Endodermal cell (in vitro differentiated cells): Measurements from ENCODE around the gene OTOG. TPM values are rescaled to one million over a fixed set of nuclear protein-coding genes. Genes with fewer than 3 reads are reported as not detected.

Source experiments
- DNase-seq: peaks from one replicate; pipeline ENCODE4 v3.0.0-alpha.2; 2017
- H3K27ac ChIP-seq: 2 replicates; pipeline ENCODE4 v1.5.1; 2013; ENCODE audit warnings: mild to moderate bottlenecking, low read depth, low read length, moderate library complexity
- H3K27me3 ChIP-seq: 2 replicates; pipeline ENCODE4 v1.6.1; 2013; ENCODE audit warnings: mild to moderate bottlenecking, low read length, moderate library complexity; ENCODE audit not compliant: insufficient read depth, control insufficient read depth, poor library complexity, severe bottlenecking
- H3K36me3 ChIP-seq: 2 replicates; pipeline ENCODE4 v1.7.0; 2013; ENCODE audit warnings: mild to moderate bottlenecking, low read length, moderate library complexity; ENCODE audit not compliant: control insufficient read depth, insufficient read depth
- H3K4me1 ChIP-seq: one replicate; pipeline ENCODE4 v1.7.0; 2013; ENCODE audit warnings: low read length; ENCODE audit not compliant: control insufficient read depth, insufficient read depth
- H3K4me3 ChIP-seq: 2 replicates; pipeline ENCODE4 v1.5.1; 2013; ENCODE audit warnings: mild to moderate bottlenecking, low read length, moderate library complexity
- H3K9ac ChIP-seq: 2 replicates; pipeline ENCODE4 v1.6.1; 2013; ENCODE audit warnings: mild to moderate bottlenecking, low read length, moderate library complexity; ENCODE audit not compliant: poor library complexity, severe bottlenecking; ENCODE audit errors: extremely low read depth
- H3K9me3 ChIP-seq: 2 replicates; pipeline ENCODE4 v1.6.1; 2013; ENCODE audit warnings: mild to moderate bottlenecking, low read length, moderate library complexity; ENCODE audit not compliant: control insufficient read depth
- H3K27ac Mint-ChIP-seq: 2 replicates; pipeline ENCODE4 v1.8.0; 2020; ENCODE audit warnings: mixed read lengths
- H3K27me3 Mint-ChIP-seq: 2 replicates; pipeline ENCODE4 v1.8.0; 2021; ENCODE audit warnings: mild to moderate bottlenecking, mixed read lengths; ENCODE audit not compliant: insufficient read depth
- H3K36me3 Mint-ChIP-seq: 2 replicates; pipeline ENCODE4 v1.8.0; 2020; ENCODE audit warnings: low read depth, mixed read lengths
- H3K4me1 Mint-ChIP-seq: 2 replicates; pipeline ENCODE4 v1.8.0; 2020; ENCODE audit warnings: mixed read lengths
- H3K4me3 Mint-ChIP-seq: 2 replicates; pipeline ENCODE4 v1.8.0; 2020; ENCODE audit warnings: mild to moderate bottlenecking, moderate library complexity, mixed read lengths
- H3K9me3 Mint-ChIP-seq: 2 replicates; pipeline ENCODE4 v1.8.0; 2020; ENCODE audit warnings: mild to moderate bottlenecking, mixed read lengths
- WGBS, 2 experiments: methylation state at CpG; one replicate each; pipeline versions ENCODE4 v1.1.5 to v1.1.7; 2013; ENCODE audit warnings: missing lambda C conversion rate in 2 of 2, mixed read lengths in 1 of 2; ENCODE audit not compliant: insufficient coverage in 1 of 2, insufficient read length in 1 of 2; 5-methylcytosine and 5-hydroxymethylcytosine counted together
- total RNA-seq, 2 donors: library from RNA; stranded (reverse); fragmentation: NEBNext Ultra II Directional in 1 of 2; extraction: Animal tissue kit (Norgen Biotek cat#: 25700) in 1 of 2; gene quantifications; 2 replicates in 1 of 2; 3 replicates in 1 of 2; pipeline ENCODE4 v1.2.1, GENCODE V29; 2021
- TF ChIP-seq, protein P1 (sequence below): fragments of 200-600 bp; sonication (generic); conservative IDR thresholded peaks from 2 replicates; pipeline ENCODE4 v1.5.0; 2021; ENCODE audit warnings: antibody characterized with exemption, mild to moderate bottlenecking

OTOG gene
- total RNA-seq, 2 donors from 2014 or later: 0.33 to 0.55 TPM

DNA sequence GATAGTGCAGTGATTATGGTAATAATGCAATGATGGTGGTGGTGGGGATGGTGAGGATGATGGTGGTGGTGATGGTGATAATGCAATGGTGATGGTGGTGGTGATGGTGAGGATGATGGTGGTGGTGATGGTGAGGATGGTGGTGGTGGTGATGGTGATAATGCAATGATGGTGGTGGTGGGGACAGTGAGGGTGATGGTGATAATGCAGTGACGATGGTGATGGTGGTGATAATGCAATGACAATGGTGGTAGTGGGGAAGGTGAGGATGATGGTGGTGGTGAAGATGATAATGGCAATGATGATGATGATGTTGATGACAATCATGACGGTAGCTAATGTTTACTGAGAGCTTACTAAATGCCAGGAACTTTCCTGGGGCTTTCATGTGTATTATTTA, 92.7 kb downstream of the OTOG start:
- H3K27ac ChIP-seq: no peak overlapping the region
- 88 to 100% methylated on average over 1 to 2 of the region's 2 CpGs for WGBS, 2 experiments
- Mint-ChIP-seq H3K27me3 (no peaks in the 10 kb centered on the region), H3K9me3 (no peaks in the 10 kb centered on the region), H3K4me1 (no peaks in the 10 kb centered on the region), H3K27ac (no peak overlapping the region), H3K4me3 (no peak overlapping the region), H3K36me3 (no peaks in the 10 kb centered on the region)
- H3K4me3 ChIP-seq: no peak overlapping the region
- H3K4me1 ChIP-seq: no peaks in the 10 kb centered on the region
- H3K9me3 ChIP-seq: no peaks in the 10 kb centered on the region
- DNase-seq: no peak
- no peak overlapping the region for H3K9ac ChIP-seq
- TF ChIP-seq, protein P1, sequence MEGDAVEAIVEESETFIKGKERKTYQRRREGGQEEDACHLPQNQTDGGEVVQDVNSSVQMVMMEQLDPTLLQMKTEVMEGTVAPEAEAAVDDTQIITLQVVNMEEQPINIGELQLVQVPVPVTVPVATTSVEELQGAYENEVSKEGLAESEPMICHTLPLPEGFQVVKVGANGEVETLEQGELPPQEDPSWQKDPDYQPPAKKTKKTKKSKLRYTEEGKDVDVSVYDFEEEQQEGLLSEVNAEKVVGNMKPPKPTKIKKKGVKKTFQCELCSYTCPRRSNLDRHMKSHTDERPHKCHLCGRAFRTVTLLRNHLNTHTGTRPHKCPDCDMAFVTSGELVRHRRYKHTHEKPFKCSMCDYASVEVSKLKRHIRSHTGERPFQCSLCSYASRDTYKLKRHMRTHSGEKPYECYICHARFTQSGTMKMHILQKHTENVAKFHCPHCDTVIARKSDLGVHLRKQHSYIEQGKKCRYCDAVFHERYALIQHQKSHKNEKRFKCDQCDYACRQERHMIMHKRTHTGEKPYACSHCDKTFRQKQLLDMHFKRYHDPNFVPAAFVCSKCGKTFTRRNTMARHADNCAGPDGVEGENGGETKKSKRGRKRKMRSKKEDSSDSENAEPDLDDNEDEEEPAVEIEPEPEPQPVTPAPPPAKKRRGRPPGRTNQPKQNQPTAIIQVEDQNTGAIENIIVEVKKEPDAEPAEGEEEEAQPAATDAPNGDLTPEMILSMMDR: no peak
- H3K27me3 ChIP-seq: no peaks in the 10 kb centered on the region
- H3K36me3 ChIP-seq: no peaks in the 10 kb centered on the region

DNA sequence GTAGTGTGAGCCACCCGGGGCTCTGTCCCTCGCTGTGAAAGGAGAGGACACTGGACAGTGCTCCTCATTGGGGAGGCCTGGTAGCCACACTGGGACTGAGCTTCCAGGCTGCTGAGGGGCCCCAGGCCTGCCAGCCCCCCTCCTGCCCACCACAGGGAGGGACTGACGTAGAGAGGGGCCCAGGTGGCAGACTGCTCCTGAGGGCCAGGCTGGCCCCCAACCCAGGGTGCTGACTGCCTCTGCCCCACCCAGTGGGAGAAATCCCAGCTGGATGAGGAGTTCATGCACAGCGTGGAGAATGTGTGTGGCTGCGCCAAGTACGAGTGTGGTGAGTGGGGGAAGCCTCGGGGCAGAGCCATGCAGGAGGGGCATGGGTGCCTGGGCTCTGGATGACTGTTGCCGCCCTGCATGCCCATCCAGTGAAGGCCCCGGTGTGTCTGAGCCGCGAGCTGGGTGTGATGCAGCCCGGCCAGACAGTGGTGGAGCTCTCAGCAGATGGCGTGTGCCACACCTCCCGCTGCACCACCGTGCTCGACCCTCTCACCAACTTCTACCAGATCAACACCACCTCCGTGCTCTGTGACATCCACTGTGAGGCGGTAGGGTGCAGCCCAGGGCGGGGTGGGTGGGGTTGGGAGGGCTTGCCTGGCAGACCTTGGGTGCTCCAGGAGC, 93.6 kb downstream of the OTOG start:
- TF ChIP-seq, protein P1: no peak
- H3K4me3 ChIP-seq: no peak overlapping the region
- no peaks in the 10 kb centered on the region for H3K9me3 Mint-ChIP-seq
- no peak overlapping the region for H3K27ac ChIP-seq
- no peaks in the 10 kb centered on the region for H3K27me3 ChIP-seq
- no peaks in the 10 kb centered on the region for H3K36me3 ChIP-seq
- H3K9me3 ChIP-seq: no peaks in the 10 kb centered on the region
- WGBS, 2 experiments: 84 to 87% methylated on average over 5 to 19 of the region's 19 CpGs
- no peaks in the 10 kb centered on the region for H3K36me3 Mint-ChIP-seq
- no peaks in the 10 kb centered on the region for H3K27me3 Mint-ChIP-seq
- H3K4me3 Mint-ChIP-seq: no peak overlapping the region
- no peak overlapping the region for H3K9ac ChIP-seq
- H3K4me1 Mint-ChIP-seq: no peaks in the 10 kb centered on the region
- no peak overlapping the region for H3K27ac Mint-ChIP-seq
- DNase-seq: peak; percentile 45
- no peaks in the 10 kb centered on the region for H3K4me1 ChIP-seq

GRCh38 chr11:17641792-17642350, 94.8 kb downstream of the OTOG start:
- Histone ChIP-seq H3K9ac (no peak overlapping the region), H3K27ac (no peak overlapping the region), H3K9me3 (no peaks in the 10 kb centered on the region), H3K4me1 (no peaks in the 10 kb centered on the region), H3K4me3 (no peak overlapping the region), H3K36me3 (no peaks in the 10 kb centered on the region), H3K27me3 (no peaks in the 10 kb centered on the region)
- Mint-ChIP-seq H3K9me3 (no peaks in the 10 kb centered on the region), H3K4me3 (no peak overlapping the region), H3K4me1 (no peaks in the 10 kb centered on the region), H3K27me3 (no peaks in the 10 kb centered on the region), H3K27ac (no peak overlapping the region), H3K36me3 (no peaks in the 10 kb centered on the region)
- WGBS, 2 experiments: 85 to 92% methylated on average over 5 to 17 of the region's 17 CpGs
- TF ChIP-seq, protein P1: no peak
- peak; percentile 39 for DNase-seq
